A549 (cell line): Measurements from ENCODE around the gene NINJ1. TPM values are rescaled to one million over a fixed set of nuclear protein-coding genes. Genes with fewer than 3 reads are reported as not detected.

Experiments
- ATAC-seq, 2 experiments: fragments of 200-7000 bp in 1 of 2; fragments of >200 bp in 1 of 2; cut with Nextera tagmentation in 1 of 2; cut with Tn5 transposase in 1 of 2; 3 replicates each; pipeline versions ENCODE4 v1.8.0 to v1.9.1; 2018 to 2020; ENCODE audit warnings: mild to moderate bottlenecking in 1 of 2, moderate library complexity in 1 of 2
- CTCF ChIA-PET: fragments of 300-600 bp; sonication (Branson Sonifier 250); formaldehyde crosslinking; extraction: SDS; loops from one replicate; lab custom pipeline; 2021; ENCODE audit warnings: antibody characterized with exemption, inconsistent platforms; lab: Yijun Ruan, JAX
- POLR2A ChIA-PET: fragments of 350-600 bp; formaldehyde crosslinking; extraction: SDS; loops from one replicate; lab custom pipeline; 2021; ENCODE audit warnings: antibody characterized with exemption, inconsistent platforms; lab: Yijun Ruan, JAX
- DNase-seq, 2 experiments: peaks; one replicate each; pipeline versions ENCODE4 v3.0.0 to v3.0.0-alpha.2; 2011 to 2016; ENCODE audit warnings: low read depth in 1 of 2, low spot score in 1 of 2
- FAIRE-seq: peaks from 2 replicates; lab custom pipeline; 2011; peaks lifted over from hg19 to GRCh38; lab: Jason Lieb, UNC
- H3K27ac ChIP-seq, 2 experiments: fragments of >200 bp; sonication (Bioruptor Twin); formaldehyde crosslinking; 3 replicates each; pipeline ENCODE4 v1.5.1; 2016 to 2017
- H3K4me1 ChIP-seq: fragments of >200 bp; sonication (Bioruptor Twin); formaldehyde crosslinking; 3 replicates; pipeline ENCODE4 v1.6.1; 2016
- H3K4me2 ChIP-seq: fragments of >200 bp; sonication (Bioruptor Twin); formaldehyde crosslinking; 3 replicates; pipeline ENCODE4 v1.6.1; 2016
- H3K4me3 ChIP-seq: fragments of >200 bp; sonication (Bioruptor Twin); formaldehyde crosslinking; 3 replicates; pipeline ENCODE4 v1.5.1; 2016
- H3K9me3 ChIP-seq: fragments of >200 bp; sonication (Bioruptor Twin); formaldehyde crosslinking; 3 replicates; pipeline ENCODE4 v1.6.1; 2016
- BCL3 ChIP-seq: fragments of >200 bp; sonication (Bioruptor Twin); formaldehyde crosslinking; IDR thresholded peaks from 3 replicates; pipeline ENCODE4 v1.6.1; 2016
- BHLHE40 ChIP-seq: IDR thresholded peaks from 2 replicates; pipeline ENCODE4 v1.6.1; 2012; ENCODE audit warnings: low read depth, low read length, inconsistent platforms
- CEBPB ChIP-seq, 2 experiments: fragments of >200 bp in 1 of 2; sonication (Bioruptor Twin) in 1 of 2; formaldehyde crosslinking in 1 of 2; IDR thresholded peaks; 2 replicates each; pipeline ENCODE4 v1.6.1; 2012 to 2016
- CTCF ChIP-seq: fragments of >200 bp; sonication (Bioruptor Twin); formaldehyde crosslinking; IDR thresholded peaks from 3 replicates; pipeline ENCODE4 v1.5.1; 2016
- EHMT2 ChIP-seq: fragments of 200-600 bp; sonication (generic); IDR thresholded peaks from 2 replicates; pipeline ENCODE4 v1.6.1; 2016; ENCODE audit warnings: antibody characterized with exemption, low read depth, mild to moderate bottlenecking, moderate library complexity
- ELK1 ChIP-seq: fragments of 150-350 bp; IDR thresholded peaks from 2 replicates; pipeline ENCODE4 v1.6.1; 2014; ENCODE audit warnings: low read depth, mild to moderate bottlenecking, low read length
- FOSL2 ChIP-seq, 2 experiments: fragments of 450-650 bp in 1 of 2; fragments of >200 bp in 1 of 2; sonication (Bioruptor Twin) in 1 of 2; formaldehyde crosslinking; IDR thresholded peaks; 2 replicates each; pipeline versions ENCODE4 v1.5.0 to v1.6.1; 2016 to 2020; ENCODE audit warnings: mild to moderate bottlenecking in 1 of 2, moderate library complexity in 1 of 2
- JUN ChIP-seq, 2 experiments: fragments of >200 bp; sonication (Bioruptor Twin); formaldehyde crosslinking; IDR thresholded peaks; 2 replicates in 1 of 2; 3 replicates in 1 of 2; pipeline ENCODE4 v1.6.1; 2016 to 2017
- JUNB ChIP-seq: fragments of >200 bp; sonication (Bioruptor Twin); formaldehyde crosslinking; IDR thresholded peaks from 2 replicates; pipeline ENCODE4 v1.6.1; 2016
- MAFK ChIP-seq: fragments of 450-650 bp; IDR thresholded peaks from 2 replicates; pipeline ENCODE4 v1.6.1; 2014; ENCODE audit not compliant: partially characterized antibody
- MAX ChIP-seq: IDR thresholded peaks from 2 replicates; pipeline ENCODE4 v1.6.1; 2012
- MAZ ChIP-seq: fragments of 150-350 bp; IDR thresholded peaks from 2 replicates; pipeline ENCODE4 v1.6.1; 2014; ENCODE audit warnings: antibody characterized with exemption, low read depth, low read length, borderline replicate concordance
- NR3C1 ChIP-seq: fragments of >200 bp; sonication (Bioruptor Twin); formaldehyde crosslinking; IDR thresholded peaks from 3 replicates; pipeline ENCODE4 v1.6.1; 2017
- RAD21 ChIP-seq, 2 experiments: fragments of >200 bp in 1 of 2; sonication (Bioruptor Twin) in 1 of 2; formaldehyde crosslinking in 1 of 2; IDR thresholded peaks in 1 of 2; conservative IDR thresholded peaks in 1 of 2; 2 replicates in 1 of 2; 3 replicates in 1 of 2; pipeline ENCODE4 v1.6.1; 2012 to 2018; ENCODE audit warnings: inconsistent platforms in 1 of 2
- RCOR1 ChIP-seq: fragments of 150-350 bp; IDR thresholded peaks from 2 replicates; pipeline ENCODE4 v1.6.1; 2014; ENCODE audit warnings: antibody characterized with exemption, low read length, low read depth
- SMC3 ChIP-seq: fragments of >200 bp; sonication (Bioruptor Twin); formaldehyde crosslinking; IDR thresholded peaks from 3 replicates; pipeline ENCODE4 v1.6.1; 2018; ENCODE audit warnings: inconsistent platforms
- USF2 ChIP-seq: fragments of 450-650 bp; IDR thresholded peaks from 2 replicates; pipeline ENCODE4 v1.6.1; 2014; ENCODE audit warnings: antibody characterized with exemption
- WGBS: methylation state at CpG from one replicate; pipeline ENCODE4 v1.1.6; 2017; ENCODE audit errors: missing lambda C conversion rate; 5-methylcytosine and 5-hydroxymethylcytosine counted together
- polyA plus RNA-seq, 4 experiments: library from polyadenylated mRNA; depleted of rRNA in 3 of 4; stranded (reverse); fragments of >200 nt; fragmentation: RNase III in 1 of 4; extraction: RNeasy Plus Mini Kit Qiagen cat#74134 plus additional on column Dnase treatment in 1 of 4; gene quantifications; 2 replicates in 3 of 4; 3 replicates in 1 of 4; pipeline ENCODE4 v1.2.3, GENCODE V29; 2011 to 2017

Gene NINJ1
- polyA plus RNA-seq, 2 of the 4 experiments (the other 2 are of a cell fraction), result 27.0 to 60.4 TPM

- no peak for TF ChIP-seq CTCF
Observed at GRCh38 chr9:93100276-93100636, 33.8 kb downstream of the NINJ1 start (continued).

- no peak for TF ChIP-seq RCOR1
- TF ChIP-seq CTCF, result no peak
- TF ChIP-seq MAZ, result no peak
- Histone ChIP-seq H3K9me3 (peaks cover 14% of the 10 kb centered on the region; the same call in 2 of the 3 replicates), H3K27ac (peak overlapping the region in 1 of 2 experiments; percentile 99; a peak in 4 of 6 replicates), H3K4me2 (peak overlapping the region; percentile 95; the same call in 1 of the 3 replicates), H3K4me3 (no peak overlapping the region), H3K4me1 (peaks cover 30% of the 10 kb centered on the region)
- FAIRE-seq (no peak), ATAC-seq (no peak), DNase-seq (no peak)
- POLR2A ChIA-PET, result no interaction called here
- WGBS, result 95% methylated on average over 11 of the region's 16 CpGs
- CTCF ChIA-PET, result interaction anchor here (1.0 to 4.4 kb wide), 4 partner anchors 8 to 203 kb away, joined by 3 to 47 read pairs (median 4); no protein-coding TSS in a partner anchor
Observed at GRCh38 chr9:93099551-93100275, 34.3 kb downstream of the NINJ1 start.

- 0 out of 5 replicates have a peak, but pooled peaks of 1 of the 2 experiments have one; percentile 8 for TF ChIP-seq RAD21 (conservative IDR thresholded peaks at IDR 0.05 in 1 of 2, IDR thresholded peaks at IDR 0.05 in 1 of 2)
- no peak for TF ChIP-seq SMC3
- peak; percentile 85 for TF ChIP-seq FOSL2 (IDR thresholded peaks at IDR 0.05)
- peak; percentile 99 for TF ChIP-seq FOSL2 (CRISPR knock-in tag; IDR thresholded peaks at IDR 0.05)
- TF ChIP-seq ELK1, result no peak
- no peak for TF ChIP-seq EHMT2
- TF ChIP-seq MAFK, result peak; percentile 18
- peak in 1 of 2 experiments; percentile 28; a peak in 1 of 5 replicates for TF ChIP-seq JUN (IDR thresholded peaks at IDR 0.05)
- 0 out of 2 replicates have a peak, but pooled peaks have one; percentile 7 for TF ChIP-seq BHLHE40
- peak; percentile 55; the same call in 1 of the 2 replicates for TF ChIP-seq JUNB
- 0 out of 4 replicates have a peak, but pooled peaks of 1 of the 2 experiments have one; percentile 21 for TF ChIP-seq CEBPB (IDR thresholded peaks at IDR 0.05)
- TF ChIP-seq MAX, result peak; percentile 62
- TF ChIP-seq BCL3, result no peak
- TF ChIP-seq NR3C1, result no peak
- peak; percentile 5; the same call in 1 of the 2 replicates for TF ChIP-seq USF2
- DNase-seq (peak; percentile 85 to 96), ATAC-seq (peak; percentile 73 to 77), FAIRE-seq (no peak)
- ChIA-PET CTCF (interaction anchor here (0.6 to 4.4 kb wide), 9 partner anchors 9 to 204 kb away, joined by 3 to 47 read pairs (median 4); no protein-coding TSS in a partner anchor), POLR2A (interaction anchor here (0.6 to 1.6 kb wide), 3 partner anchors 22 to 216 kb away, joined by 3 to 4 read pairs (median 3); partner anchors contain the start of gene NINJ1)
- H3K9me3 ChIP-seq, result peaks cover 3% of the 10 kb centered on the region; the same call in 1 of the 3 replicates
- peak overlapping the region; percentile 88; the same call in 2 of the 3 replicates for H3K4me3 ChIP-seq
- peak overlapping the region; percentile 88 to 99 for H3K27ac ChIP-seq
- WGBS, result 11% methylated on average over 14 of the region's 15 CpGs
- H3K4me2 ChIP-seq, result peak overlapping the region; percentile 95
- H3K4me1 ChIP-seq, result peaks cover 39% of the 10 kb centered on the region
Observed at GRCh38 chr9:93098236-93098946, 35.7 kb downstream of the NINJ1 start.
